SK-N-SH (cell line): Measurements from ENCODE around the gene CELSR1. TPM values are rescaled to one million over a fixed set of nuclear protein-coding genes. Genes with fewer than 3 reads are reported as not detected.

Experiments used
- CTCF ChIA-PET: fragments of 300-600, 350-600 bp; formaldehyde crosslinking; extraction: SDS; loops from one replicate; lab custom pipeline; 2021; lab: Yijun Ruan, JAX
- POLR2A ChIA-PET: fragments of 350-600 bp; sonication (Branson Sonifier 250); formaldehyde crosslinking; extraction: SDS; loops from one replicate; lab custom pipeline; 2020; ENCODE audit warnings: antibody characterized with exemption, inconsistent platforms; lab: Yijun Ruan, JAX
- DNase-seq: peaks from one replicate; pipeline ENCODE4 v3.0.0; 2012
- H2AFZ ChIP-seq: fragments of 200-600 bp; sonication (generic); 2 replicates; pipeline ENCODE4 v1.8.1; 2016; ENCODE audit warnings: antibody characterized with exemption, mild to moderate bottlenecking, low read depth
- H3F3A ChIP-seq: fragments of 200-600 bp; sonication (generic); replicated peaks from 2 replicates; pipeline ENCODE3; 2016; ENCODE audit warnings: antibody characterized with exemption, mild to moderate bottlenecking; ENCODE audit not compliant: insufficient read depth
- H3K27ac ChIP-seq, 2 experiments: fragments of 200-500 bp in 1 of 2; fragments of 200-600 bp in 1 of 2; sonication (Bioruptor generic) in 1 of 2; sonication (generic), shearing (Covaris generic) in 1 of 2; 2 replicates each; pipeline versions ENCODE4 v1.5.1 to v1.6.1; 2014 to 2016; ENCODE audit warnings: low read depth in 2 of 2, inconsistent platforms in 1 of 2, low read length in 1 of 2, mild to moderate bottlenecking in 1 of 2, mixed read lengths in 1 of 2
- H3K27me3 ChIP-seq: fragments of 200-600 bp; sonication (generic), shearing (Covaris generic); 2 replicates; pipeline ENCODE4 v1.6.1; 2016; ENCODE audit warnings: mixed run types; ENCODE audit not compliant: insufficient read depth
- H3K36me3 ChIP-seq, 2 experiments: fragments of 200-500 bp in 1 of 2; fragments of 200-600 bp in 1 of 2; sonication (Bioruptor generic) in 1 of 2; sonication (generic) in 1 of 2; replicated peaks in 1 of 2; 2 replicates each; pipeline versions ENCODE3 to v1.5.1; 2014 to 2016; ENCODE audit warnings: low read length in 1 of 2, mild to moderate bottlenecking in 1 of 2; ENCODE audit not compliant: insufficient read depth in 2 of 2, control insufficient read depth in 1 of 2
- H3K4me1 ChIP-seq, 2 experiments: fragments of 200-500 bp in 1 of 2; fragments of 200-600 bp in 1 of 2; sonication (Bioruptor generic) in 1 of 2; sonication (generic), shearing (Covaris generic) in 1 of 2; 2 replicates each; pipeline versions ENCODE4 v1.5.1 to v1.6.1; 2014 to 2016; ENCODE audit warnings: low read depth in 1 of 2, low read length in 1 of 2, mixed run types in 1 of 2; ENCODE audit not compliant: insufficient read depth in 2 of 2, control insufficient read depth in 1 of 2
- H3K4me2 ChIP-seq: fragments of 200-600 bp; sonication (generic), shearing (Covaris generic); 2 replicates; pipeline ENCODE4 v1.6.1; 2017; ENCODE audit warnings: mixed run types
- H3K4me3 ChIP-seq, 2 experiments: fragments of 200-500 bp in 1 of 2; fragments of 200-600 bp in 1 of 2; sonication (Bioruptor generic) in 1 of 2; sonication (generic), shearing (Covaris generic) in 1 of 2; 2 replicates each; pipeline versions ENCODE4 v1.5.1 to v1.8.1; 2014 to 2016; ENCODE audit warnings: low read depth in 2 of 2, inconsistent platforms in 1 of 2, low read length in 1 of 2, mild to moderate bottlenecking in 1 of 2, mixed read lengths in 1 of 2, moderate library complexity in 1 of 2
- H3K79me2 ChIP-seq: fragments of 200-600 bp; sonication (generic); 2 replicates; pipeline ENCODE4 v1.8.1; 2017; ENCODE audit warnings: mild to moderate bottlenecking; ENCODE audit not compliant: insufficient read depth
- H3K9ac ChIP-seq: fragments of 200-600 bp; sonication (generic); 2 replicates; pipeline ENCODE4 v1.6.1; 2017; ENCODE audit warnings: mixed run types
- H3K9me2 ChIP-seq: fragments of 200-600 bp; sonication (generic); 2 replicates; pipeline ENCODE4 v1.6.1; 2017; ENCODE audit warnings: mixed run types
- H3K9me3 ChIP-seq: fragments of 200-600 bp; sonication (generic); 2 replicates; pipeline ENCODE4 v1.6.1; 2017; ENCODE audit warnings: mixed run types, mild to moderate bottlenecking, moderate library complexity
- H4K20me1 ChIP-seq: fragments of 200-600 bp; sonication (generic); 2 replicates; pipeline ENCODE4 v1.6.1; 2017; ENCODE audit warnings: mild to moderate bottlenecking, mixed run types; ENCODE audit not compliant: insufficient read depth
- CHD2 ChIP-seq: fragments of 150-350 bp; IDR thresholded peaks from 2 replicates; pipeline ENCODE4 v1.6.1; 2018; ENCODE audit warnings: low read length; ENCODE audit not compliant: partially characterized antibody
- ELF1 ChIP-seq: IDR thresholded peaks from 2 replicates; pipeline ENCODE4 v1.4.0; 2012
- EP300 ChIP-seq, 2 experiments: IDR thresholded peaks; 2 replicates each; pipeline versions ENCODE4 v1.4.0 to v1.6.1; 2012; ENCODE audit warnings: borderline replicate concordance in 1 of 2, low read depth in 1 of 2, low read length in 1 of 2
- EZH2phosphoT487 ChIP-seq: fragments of 200-600 bp; sonication (generic); IDR thresholded peaks from 2 replicates; pipeline ENCODE4 v1.6.1; 2017; ENCODE audit warnings: low read depth, mixed run types, mild to moderate bottlenecking, antibody characterized with exemption, moderate library complexity, borderline replicate concordance
- FOXJ3 ChIP-seq: sonication (generic); formaldehyde crosslinking; IDR thresholded peaks from 2 replicates; pipeline ENCODE4 v1.5.1; 2020; ENCODE audit warnings: mild to moderate bottlenecking, missing genetic modification reagents
- FOXM1 ChIP-seq: IDR thresholded peaks from 2 replicates; pipeline ENCODE4 v1.4.0; 2012; ENCODE audit warnings: low read depth, mild to moderate bottlenecking
- GATA2 ChIP-seq: sonication (generic); formaldehyde crosslinking; IDR thresholded peaks from 2 replicates; pipeline ENCODE4 v1.5.0; 2020; ENCODE audit warnings: mild to moderate bottlenecking, missing genetic modification reagents
- JUND ChIP-seq: IDR thresholded peaks from 2 replicates; pipeline ENCODE4 v1.4.0; 2012
- MEF2A ChIP-seq: IDR thresholded peaks from 2 replicates; pipeline ENCODE4 v1.4.0; 2012; ENCODE audit warnings: low read depth, borderline replicate concordance
- NFIC ChIP-seq: IDR thresholded peaks from 2 replicates; pipeline ENCODE4 v1.4.0; 2012; ENCODE audit warnings: borderline replicate concordance
- NRF1 ChIP-seq: IDR thresholded peaks from 2 replicates; pipeline ENCODE4 v1.6.1; 2012; ENCODE audit warnings: low read depth, mild to moderate bottlenecking, low read length
- POLR2AphosphoS5 ChIP-seq: IDR thresholded peaks from 2 replicates; pipeline ENCODE4 v1.6.1; 2012; ENCODE audit warnings: low read depth, low read length
- RXRA ChIP-seq: IDR thresholded peaks from 2 replicates; pipeline ENCODE4 v1.4.0; 2012; ENCODE audit warnings: low read depth, mild to moderate bottlenecking, borderline replicate concordance
- SIN3A ChIP-seq: IDR thresholded peaks from 2 replicates; pipeline ENCODE4 v1.6.1; 2012; ENCODE audit warnings: low read depth, mild to moderate bottlenecking, low read length, moderate library complexity, borderline replicate concordance
- TAF1 ChIP-seq: IDR thresholded peaks from 2 replicates; pipeline ENCODE4 v1.6.1; 2012; ENCODE audit warnings: low read depth, mild to moderate bottlenecking, low read length, moderate library complexity, borderline replicate concordance
- TCF12 ChIP-seq: IDR thresholded peaks from 2 replicates; pipeline ENCODE4 v1.4.0; 2012
- TEAD4 ChIP-seq: IDR thresholded peaks from 2 replicates; pipeline ENCODE4 v1.4.0; 2012; ENCODE audit warnings: mild to moderate bottlenecking, borderline replicate concordance; ENCODE audit not compliant: insufficient read depth
- WGBS: methylation state at CpG from one replicate; pipeline ENCODE4 v1.1.6; 2017; ENCODE audit warnings: low lambda C conversion rate; 5-methylcytosine and 5-hydroxymethylcytosine counted together
- polyA plus RNA-seq, 3 experiments: library from polyadenylated mRNA; depleted of rRNA; stranded (reverse); fragments of >200 nt; gene quantifications; 2 replicates each; pipeline ENCODE4 v1.2.3, GENCODE V29; 2012
- TF ChIP-seq, protein P1 (sequence below): IDR thresholded peaks from 2 replicates; pipeline ENCODE4; 2012
- TF ChIP-seq, protein P2 (sequence below): IDR thresholded peaks from 2 replicates; pipeline ENCODE4 v1.4.0; 2012; ENCODE audit warnings: low read depth, borderline replicate concordance
- TF ChIP-seq, protein P3 (sequence below): IDR thresholded peaks from 2 replicates; pipeline ENCODE4 v1.6.1; 2012; ENCODE audit warnings: mild to moderate bottlenecking, low read depth, low read length, moderate library complexity

The CELSR1 gene
- polyA plus RNA-seq, 1 of the 3 experiments (the other 2 are of a cell fraction) = 5.0 TPM

DNA sequence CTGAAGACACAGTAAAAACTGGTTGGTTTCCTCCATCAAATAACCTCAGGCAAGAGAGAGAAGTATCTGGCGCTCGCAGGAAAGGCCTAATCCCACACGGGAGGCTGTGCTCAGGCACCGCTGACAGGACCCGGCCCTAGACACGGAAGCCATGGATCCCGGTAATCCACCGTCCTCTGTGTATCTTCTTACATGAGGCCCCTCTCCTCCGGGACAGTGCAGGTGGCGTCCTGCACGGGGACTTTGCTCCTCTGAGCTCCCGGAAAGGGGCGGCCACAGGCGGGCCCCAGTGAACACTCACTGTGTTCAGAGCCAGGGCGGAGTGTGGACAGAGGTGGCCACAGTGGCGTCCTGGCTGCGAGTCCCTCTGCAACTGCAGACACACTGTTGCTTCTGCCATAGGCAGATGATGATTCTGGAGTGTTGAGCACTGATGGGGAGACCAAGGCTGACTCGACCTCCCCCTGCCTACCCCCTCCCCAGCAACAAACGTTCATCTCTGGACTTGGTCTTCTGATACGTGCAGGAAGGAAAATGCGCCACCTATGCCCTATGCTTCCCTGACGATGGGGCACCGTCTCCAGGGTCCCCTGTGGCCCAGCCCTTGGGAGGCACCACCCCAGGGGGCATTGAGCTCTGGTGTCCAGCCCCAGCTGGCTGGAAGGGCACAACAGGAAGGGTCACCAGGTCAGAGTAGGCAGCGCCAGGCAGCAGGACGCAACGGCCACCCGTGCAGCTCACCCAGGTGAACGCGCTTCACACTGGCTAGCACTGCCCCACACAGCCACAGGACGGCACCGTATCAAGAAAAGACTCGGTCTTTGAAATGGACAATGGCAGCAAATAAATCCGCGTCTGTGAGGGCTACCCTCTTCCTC lies 106.2 kb downstream of the CELSR1 start:
- TF ChIP-seq FOXM1 (no peak), NRF1 (no peak), CHD2 (no peak), POLR2AphosphoS5 (no peak)
- H3K36me3 ChIP-seq = no peaks in the 10 kb centered on the region
- no peaks in the 10 kb centered on the region for H3K9me2 ChIP-seq
- H3F3A ChIP-seq = no peaks in the 10 kb centered on the region
- no peak for DNase-seq
- no peaks in the 10 kb centered on the region for H3K9me3 ChIP-seq
- ChIA-PET POLR2A (no interaction called here), CTCF (interaction anchor here (1.4 kb wide), 2 partner anchors 11 to 314 kb away, joined by 3 read pairs; no protein-coding TSS in a partner anchor)
- no peak overlapping the region for H3K4me2 ChIP-seq
- 76% methylated on average over 31 of the region's 34 CpGs for WGBS
- H3K27ac ChIP-seq = no peak overlapping the region
- no peaks in the 10 kb centered on the region for H3K27me3 ChIP-seq
- no peak overlapping the region for H3K4me3 ChIP-seq
- H4K20me1 ChIP-seq = no peaks in the 10 kb centered on the region
- H3K79me2 ChIP-seq = no peaks in the 10 kb centered on the region
- H3K9ac ChIP-seq = no peak overlapping the region
- no peak overlapping the region for H2AFZ ChIP-seq
- no peaks in the 10 kb centered on the region for H3K4me1 ChIP-seq

DNA sequence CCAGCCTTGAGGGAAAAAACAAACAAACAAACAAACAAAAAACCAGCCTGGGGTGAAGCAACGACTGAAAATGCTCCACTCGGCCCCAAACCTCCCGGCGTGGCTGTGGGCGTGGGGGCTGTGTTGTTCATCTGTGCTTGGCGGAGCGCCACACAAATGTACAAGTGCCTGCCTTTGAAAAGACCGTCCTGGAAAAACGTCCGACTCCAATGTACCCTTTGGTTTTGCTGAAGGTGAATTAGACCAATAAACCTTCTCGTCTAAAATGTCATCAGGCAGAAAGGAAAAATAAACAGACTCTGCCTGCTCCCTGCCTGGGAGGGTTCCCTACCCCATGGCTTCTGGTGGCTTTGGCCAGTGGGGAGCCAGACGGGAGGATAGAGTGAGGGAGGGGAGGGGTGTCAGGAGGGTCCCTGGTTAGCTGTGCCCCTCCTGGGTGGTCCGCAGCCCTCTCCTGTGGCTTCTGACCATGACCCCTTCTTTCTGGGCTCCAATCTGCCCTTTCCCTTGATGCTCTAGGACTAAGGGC lies 108.0 kb downstream of the CELSR1 start:
- Histone ChIP-seq H3K36me3 (no peaks in the 10 kb centered on the region), H3K4me2 (no peak overlapping the region), H3K4me1 (no peaks in the 10 kb centered on the region), H3K4me3 (no peak overlapping the region), H4K20me1 (no peaks in the 10 kb centered on the region), H2AFZ (no peak overlapping the region), H3K9ac (no peak overlapping the region), H3F3A (peaks cover 4% of the 10 kb centered on the region), H3K9me3 (no peaks in the 10 kb centered on the region; the same call in 1 of the 2 replicates), H3K9me2 (no peaks in the 10 kb centered on the region), H3K79me2 (no peaks in the 10 kb centered on the region), H3K27ac (no peak overlapping the region), H3K27me3 (no peaks in the 10 kb centered on the region)
- CTCF ChIA-PET = no interaction called here
- POLR2A ChIA-PET = no interaction called here
- WGBS = 48% methylated on average over 13 of the region's 13 CpGs
- TF ChIP-seq MEF2A (no peak), SIN3A (no peak), JUND (no peak), EP300 (IDR thresholded peaks at IDR 0.05; ENCODE audit: borderline replicate concordance in 1 of 2, low read depth in 1 of 2, low read length in 1 of 2) (no peak), EZH2phosphoT487 (no peak), TAF1 (no peak), ELF1 (no peak), GATA2 (CRISPR knock-in tag) (no peak), RXRA (no peak), FOXJ3 (CRISPR knock-in tag) (no peak), NFIC (no peak), TCF12 (no peak), TEAD4 (no peak)
- TF ChIP-seq, protein P1, sequence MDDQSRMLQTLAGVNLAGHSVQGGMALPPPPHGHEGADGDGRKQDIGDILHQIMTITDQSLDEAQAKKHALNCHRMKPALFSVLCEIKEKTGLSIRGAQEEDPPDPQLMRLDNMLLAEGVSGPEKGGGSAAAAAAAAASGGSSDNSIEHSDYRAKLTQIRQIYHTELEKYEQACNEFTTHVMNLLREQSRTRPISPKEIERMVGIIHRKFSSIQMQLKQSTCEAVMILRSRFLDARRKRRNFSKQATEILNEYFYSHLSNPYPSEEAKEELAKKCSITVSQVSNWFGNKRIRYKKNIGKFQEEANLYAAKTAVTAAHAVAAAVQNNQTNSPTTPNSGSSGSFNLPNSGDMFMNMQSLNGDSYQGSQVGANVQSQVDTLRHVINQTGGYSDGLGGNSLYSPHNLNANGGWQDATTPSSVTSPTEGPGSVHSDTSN = no peak
- TF ChIP-seq, protein P2, sequence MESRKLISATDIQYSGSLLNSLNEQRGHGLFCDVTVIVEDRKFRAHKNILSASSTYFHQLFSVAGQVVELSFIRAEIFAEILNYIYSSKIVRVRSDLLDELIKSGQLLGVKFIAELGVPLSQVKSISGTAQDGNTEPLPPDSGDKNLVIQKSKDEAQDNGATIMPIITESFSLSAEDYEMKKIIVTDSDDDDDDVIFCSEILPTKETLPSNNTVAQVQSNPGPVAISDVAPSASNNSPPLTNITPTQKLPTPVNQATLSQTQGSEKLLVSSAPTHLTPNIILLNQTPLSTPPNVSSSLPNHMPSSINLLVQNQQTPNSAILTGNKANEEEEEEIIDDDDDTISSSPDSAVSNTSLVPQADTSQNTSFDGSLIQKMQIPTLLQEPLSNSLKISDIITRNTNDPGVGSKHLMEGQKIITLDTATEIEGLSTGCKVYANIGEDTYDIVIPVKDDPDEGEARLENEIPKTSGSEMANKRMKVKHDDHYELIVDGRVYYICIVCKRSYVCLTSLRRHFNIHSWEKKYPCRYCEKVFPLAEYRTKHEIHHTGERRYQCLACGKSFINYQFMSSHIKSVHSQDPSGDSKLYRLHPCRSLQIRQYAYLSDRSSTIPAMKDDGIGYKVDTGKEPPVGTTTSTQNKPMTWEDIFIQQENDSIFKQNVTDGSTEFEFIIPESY = no peak
- TF ChIP-seq, protein P3, sequence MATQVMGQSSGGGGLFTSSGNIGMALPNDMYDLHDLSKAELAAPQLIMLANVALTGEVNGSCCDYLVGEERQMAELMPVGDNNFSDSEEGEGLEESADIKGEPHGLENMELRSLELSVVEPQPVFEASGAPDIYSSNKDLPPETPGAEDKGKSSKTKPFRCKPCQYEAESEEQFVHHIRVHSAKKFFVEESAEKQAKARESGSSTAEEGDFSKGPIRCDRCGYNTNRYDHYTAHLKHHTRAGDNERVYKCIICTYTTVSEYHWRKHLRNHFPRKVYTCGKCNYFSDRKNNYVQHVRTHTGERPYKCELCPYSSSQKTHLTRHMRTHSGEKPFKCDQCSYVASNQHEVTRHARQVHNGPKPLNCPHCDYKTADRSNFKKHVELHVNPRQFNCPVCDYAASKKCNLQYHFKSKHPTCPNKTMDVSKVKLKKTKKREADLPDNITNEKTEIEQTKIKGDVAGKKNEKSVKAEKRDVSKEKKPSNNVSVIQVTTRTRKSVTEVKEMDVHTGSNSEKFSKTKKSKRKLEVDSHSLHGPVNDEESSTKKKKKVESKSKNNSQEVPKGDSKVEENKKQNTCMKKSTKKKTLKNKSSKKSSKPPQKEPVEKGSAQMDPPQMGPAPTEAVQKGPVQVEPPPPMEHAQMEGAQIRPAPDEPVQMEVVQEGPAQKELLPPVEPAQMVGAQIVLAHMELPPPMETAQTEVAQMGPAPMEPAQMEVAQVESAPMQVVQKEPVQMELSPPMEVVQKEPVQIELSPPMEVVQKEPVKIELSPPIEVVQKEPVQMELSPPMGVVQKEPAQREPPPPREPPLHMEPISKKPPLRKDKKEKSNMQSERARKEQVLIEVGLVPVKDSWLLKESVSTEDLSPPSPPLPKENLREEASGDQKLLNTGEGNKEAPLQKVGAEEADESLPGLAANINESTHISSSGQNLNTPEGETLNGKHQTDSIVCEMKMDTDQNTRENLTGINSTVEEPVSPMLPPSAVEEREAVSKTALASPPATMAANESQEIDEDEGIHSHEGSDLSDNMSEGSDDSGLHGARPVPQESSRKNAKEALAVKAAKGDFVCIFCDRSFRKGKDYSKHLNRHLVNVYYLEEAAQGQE = no peak
- no peak for DNase-seq
